Activated T-cell treated with anti-CD3 and anti-CD28 coated beads, Interleukin-2, amount 50 U/mL, for 48 hours (primary cell): ENCODE results near the gene ERBB4.

ENCODE experiments used
- DNase-seq, 2 experiments: peaks; one replicate each; pipeline ENCODE4 v3.0.0-alpha.2; 2020

Gene ERBB4

DNA sequence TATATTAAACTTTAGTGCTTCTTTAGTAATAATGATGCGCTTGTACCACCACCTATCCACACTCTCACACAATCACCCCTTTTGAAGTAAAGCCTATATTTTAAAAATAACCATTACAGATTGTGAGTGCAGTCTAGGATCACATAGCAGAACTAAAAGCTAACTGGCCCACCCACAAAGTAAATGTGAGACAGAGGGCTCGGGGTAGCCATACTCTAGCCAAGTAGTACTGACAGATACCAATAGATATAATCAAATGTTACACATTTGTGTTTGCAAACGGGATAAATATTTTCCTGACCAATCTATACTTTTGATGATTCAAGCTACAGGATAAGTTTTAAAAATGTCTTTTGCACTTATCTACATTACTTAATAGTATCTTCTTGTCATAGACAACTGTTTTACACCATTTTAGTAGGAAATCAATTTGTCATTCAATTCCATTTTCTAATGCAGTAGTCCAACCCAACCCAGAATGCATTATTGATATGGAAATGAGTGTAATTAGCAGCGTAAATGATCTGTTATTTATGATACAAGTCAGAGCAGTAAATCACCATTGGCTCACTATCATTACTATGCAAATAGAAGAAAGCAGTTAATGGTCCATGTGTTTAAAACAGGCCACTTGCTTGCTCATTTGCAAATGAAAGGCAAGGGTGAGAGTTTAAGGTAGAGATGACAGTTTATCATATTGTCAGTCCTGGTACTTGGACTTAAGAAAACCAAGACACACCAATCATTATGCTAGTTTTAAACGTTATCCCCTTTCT lies 111.8 kb downstream of the ERBB4 start:
- DNase-seq, result no peak

DNA sequence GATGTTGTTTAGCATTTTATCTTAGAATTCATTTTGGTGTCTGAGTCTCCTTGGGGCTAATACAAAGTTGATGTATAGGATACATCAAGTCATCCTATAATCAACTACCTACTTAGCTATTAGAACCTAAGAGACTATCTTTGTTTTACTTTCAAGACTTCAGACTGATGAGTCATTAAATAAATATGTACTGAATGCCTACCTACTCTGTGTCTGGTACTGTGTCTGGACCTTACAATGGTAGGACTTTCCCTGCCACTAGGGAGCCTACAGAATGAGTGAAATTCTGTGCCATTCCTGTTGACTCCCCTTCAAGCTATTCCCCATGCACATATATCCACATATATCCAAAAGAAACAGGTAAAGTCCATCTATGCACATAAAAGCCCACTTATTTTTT lies 114.5 kb downstream of the ERBB4 start:
- DNase-seq, result no peak

DNA sequence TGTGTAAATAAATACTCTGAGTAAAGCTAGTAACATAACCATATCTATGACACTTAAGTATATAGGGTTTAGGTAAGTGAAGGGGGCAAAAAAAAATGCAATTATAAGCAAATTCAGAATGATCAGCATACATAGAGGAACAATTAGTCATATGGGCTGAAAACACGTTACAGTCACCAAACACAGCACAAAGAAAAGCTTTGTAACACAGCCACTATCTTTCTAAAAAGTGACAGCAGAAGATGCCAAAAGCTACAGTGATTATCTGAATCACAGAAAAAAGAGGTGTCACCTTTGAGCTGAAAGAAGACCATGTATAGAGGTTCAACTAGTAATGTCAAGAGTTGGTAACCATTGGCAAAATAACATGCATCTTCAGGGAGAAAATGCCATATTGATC lies 115.5 kb downstream of the ERBB4 start:
- DNase-seq, result no peak

DNA sequence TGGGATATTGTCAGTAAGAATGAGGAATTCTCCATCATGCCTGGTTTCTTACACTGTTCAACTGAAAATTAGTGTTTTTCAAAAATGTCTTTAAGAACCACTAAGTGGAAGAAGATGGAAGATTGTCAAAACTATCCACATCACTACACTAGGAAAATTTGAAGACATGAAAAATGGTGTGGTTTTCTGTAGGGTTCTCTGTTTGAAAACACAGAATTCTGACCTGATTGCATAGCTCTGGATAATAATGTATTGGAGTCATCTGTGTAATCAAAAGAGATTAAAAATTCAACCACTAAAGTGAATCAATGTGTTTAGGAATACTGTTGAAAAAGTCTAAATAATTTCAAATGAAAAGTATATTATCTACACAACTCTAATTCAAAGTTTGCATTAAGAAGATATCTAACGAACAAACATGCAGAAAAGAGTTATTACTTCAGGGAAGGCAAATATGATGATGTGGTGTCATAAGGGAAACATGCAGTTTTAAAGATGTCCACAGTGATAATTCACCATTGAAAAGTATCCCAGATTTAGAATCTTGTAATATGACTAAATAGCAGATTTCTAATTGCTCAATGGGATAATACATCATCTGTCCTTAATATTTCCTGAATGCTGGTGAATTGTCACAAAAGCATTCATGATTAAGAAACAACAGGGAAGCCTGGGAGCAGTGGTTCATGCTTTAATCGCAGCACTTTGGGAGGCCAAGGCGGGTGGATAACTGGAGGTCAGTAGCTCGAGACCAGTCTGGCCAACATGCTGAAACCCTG lies 116.9 kb downstream of the ERBB4 start:
- no peak for DNase-seq

DNA sequence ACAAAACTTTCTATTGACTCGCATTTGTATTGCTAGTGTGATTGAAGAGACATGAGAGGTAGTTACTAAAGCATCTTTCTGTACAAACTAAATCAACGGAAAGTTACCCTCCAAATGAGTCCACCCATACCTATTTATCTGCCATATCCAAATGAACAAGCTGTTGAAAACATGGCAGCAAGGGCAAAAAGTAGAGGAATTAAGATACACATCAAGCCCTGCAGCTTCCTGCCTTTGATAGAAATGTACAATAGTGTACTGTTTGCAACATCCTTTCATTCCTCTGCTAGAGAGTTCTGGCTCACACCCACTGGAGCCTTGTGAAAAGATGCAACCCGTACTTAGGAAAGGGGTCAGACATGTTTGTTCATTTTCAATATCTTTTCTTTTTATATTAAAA lies 122.5 kb downstream of the ERBB4 start:
- no peak for DNase-seq

DNA sequence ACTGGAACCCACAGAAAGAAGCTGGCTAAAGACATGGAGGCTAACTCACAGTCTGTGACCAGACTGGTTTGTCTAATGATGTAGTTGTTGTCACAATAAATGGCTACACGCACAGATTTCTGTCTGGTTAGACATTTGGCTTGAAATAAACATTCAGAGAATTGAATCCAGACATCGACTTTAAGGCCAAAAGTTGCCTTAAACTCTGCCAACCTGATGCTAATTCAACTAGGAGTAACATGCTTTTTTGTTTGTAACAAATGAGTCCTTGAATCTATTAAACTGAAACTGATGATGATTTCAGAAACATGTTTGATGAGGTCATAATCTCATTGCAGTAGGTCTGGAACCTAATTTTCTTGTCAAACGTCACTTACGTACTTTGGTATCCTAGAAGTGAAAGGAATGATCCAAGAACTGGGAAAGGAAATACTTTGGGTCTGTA lies 123.8 kb downstream of the ERBB4 start:
- DNase-seq, result no peak

DNA sequence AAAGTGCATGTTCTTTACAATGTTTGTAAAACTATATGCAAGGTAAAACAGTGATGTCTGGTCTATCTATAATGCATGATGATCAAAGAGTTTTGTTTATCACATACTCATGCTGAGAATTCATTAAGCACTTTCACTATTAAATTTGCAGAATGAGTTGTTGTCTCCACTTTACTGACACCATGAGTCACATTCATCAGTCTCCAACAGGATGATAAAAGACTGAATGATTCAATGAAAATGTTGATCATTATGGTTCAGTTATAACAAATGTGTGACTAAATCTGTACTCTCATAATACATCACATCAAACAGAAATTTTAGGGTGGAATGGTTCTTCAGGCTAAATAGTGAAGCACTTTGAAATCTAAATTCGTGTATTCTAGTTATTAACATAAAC lies 129.0 kb downstream of the ERBB4 start:
- DNase-seq, result no peak

DNA sequence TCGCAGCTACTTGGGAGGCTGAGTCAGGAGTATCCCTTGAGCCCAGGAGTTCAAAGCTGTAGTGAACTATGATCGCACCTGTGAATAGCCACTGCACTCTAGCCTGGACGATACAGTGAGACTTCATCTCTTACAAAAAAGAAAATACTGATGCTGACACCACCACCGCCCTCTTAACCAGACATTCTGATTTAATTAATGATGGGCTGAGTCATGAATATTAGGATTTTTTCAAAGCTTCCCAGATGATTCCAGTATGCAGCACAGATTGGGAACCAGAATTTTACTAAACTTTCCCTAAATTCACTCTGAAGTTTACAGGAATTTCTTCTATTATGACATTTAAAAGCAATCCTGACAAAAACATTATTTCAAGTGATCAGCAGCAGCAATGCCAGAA lies 130.1 kb downstream of the ERBB4 start:
- no peak for DNase-seq

DNA sequence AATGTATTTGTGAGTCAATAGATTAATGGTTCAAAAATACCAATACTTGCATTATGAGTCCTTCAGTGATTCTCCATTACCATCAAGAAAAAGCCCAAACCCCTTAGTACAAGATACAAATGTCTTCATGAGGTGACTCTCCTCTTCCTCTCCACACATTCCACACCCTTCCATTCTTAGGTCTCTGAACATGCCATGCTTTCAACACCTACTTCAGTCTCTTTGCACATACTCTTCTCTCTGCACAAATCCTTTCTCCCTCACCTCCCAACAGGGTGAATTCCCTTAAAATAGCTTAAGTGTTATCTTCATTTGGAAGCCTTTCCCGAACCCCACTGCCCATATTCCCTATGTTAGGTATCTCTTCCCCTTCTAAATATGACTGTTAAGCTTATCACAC lies 131.9 kb downstream of the ERBB4 start:
- no peak for DNase-seq

DNA sequence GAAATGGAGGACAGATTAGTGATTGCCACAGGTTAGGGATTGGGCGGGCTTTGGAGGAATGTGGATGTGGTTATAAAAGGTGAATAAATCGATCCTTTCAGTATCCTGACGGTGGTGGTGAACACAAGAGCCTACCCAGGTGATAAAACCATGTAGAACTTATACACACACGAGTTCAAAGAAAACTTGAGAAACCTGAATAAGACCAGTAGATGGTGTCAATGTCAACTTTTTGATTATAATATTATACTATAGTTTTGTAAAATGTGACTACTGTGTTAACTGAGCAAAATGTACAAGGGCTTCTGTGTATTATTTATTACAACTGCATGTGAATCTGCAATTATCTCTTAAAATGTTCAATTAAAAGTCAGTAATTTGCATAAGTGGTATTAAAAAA lies 136.3 kb downstream of the ERBB4 start:
- DNase-seq, result no peak

DNA sequence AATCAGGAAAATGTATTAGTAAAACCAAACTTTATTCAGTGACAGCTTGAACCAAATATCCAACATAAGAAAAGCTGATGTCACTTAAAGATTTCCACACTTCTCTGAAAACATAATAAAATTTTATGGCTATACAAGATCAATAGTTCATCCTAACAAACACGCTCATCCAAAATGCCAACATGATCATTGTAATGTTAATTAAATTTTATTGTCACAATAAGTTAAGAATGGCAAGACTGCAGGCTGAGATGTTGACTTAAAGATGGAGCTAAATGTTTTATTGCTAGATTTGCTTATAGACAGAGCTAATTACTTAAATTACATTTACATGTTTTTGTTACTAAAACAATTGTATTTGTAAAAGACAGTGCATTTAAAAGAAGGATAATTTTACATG lies 140.3 kb downstream of the ERBB4 start:
- DNase-seq, result no peak

DNA sequence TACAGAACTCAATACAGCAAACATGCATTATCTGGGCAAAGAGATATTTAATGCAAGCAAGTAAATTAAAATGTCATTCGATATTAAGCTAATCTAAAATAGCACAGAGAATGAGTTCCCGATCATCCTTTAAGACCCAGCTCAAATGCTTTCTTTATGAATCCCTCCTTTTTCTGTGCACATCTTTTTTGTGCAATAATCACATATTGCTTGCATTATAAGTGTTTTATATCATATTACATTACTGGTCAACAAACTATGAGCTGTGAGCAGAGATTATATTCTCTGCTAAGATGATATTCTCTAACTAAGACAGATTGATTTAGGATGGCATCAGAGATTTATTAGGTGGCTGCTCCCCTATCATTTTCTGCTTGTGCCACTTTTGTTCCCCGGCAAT lies 146.1 kb downstream of the ERBB4 start:
- DNase-seq, result no peak

DNA sequence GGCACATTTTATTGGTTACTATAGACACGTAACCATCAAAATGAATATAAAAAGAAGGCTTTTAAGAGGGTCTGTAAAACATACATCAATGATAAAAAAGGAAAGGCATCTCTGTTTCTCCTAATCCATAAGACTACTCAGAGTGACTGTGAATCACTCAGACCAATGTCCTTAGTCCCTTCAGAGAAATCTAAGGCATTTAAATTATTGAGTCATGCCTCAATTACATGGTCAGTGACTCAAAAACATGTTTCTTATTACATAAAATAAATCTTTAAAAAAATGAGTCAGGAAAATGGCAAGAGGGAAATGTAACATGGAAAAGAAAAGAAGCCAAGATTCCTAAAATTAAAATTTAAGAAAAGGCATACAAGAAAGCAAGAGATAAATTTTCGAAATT lies 146.6 kb downstream of the ERBB4 start:
- no peak for DNase-seq

DNA sequence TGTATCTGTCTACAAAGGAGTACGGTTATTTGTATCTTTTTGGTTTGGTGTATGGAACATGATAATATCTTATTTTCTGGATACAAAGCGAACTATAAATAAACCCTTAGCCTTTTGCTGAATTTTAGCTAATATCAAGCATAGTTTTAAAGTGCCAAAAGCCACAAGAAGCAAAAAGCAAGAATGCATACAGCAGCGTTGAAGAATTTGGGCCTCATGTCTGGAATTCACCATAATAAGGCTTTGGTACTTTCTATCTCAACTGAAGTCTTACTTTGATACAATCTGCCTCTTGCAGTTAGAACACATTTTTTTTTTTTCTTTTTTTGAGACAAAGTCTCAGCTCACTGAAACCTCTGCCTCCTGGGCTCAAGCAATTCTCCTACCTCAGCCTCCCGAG lies 151.5 kb downstream of the ERBB4 start:
- DNase-seq, result no peak

DNA sequence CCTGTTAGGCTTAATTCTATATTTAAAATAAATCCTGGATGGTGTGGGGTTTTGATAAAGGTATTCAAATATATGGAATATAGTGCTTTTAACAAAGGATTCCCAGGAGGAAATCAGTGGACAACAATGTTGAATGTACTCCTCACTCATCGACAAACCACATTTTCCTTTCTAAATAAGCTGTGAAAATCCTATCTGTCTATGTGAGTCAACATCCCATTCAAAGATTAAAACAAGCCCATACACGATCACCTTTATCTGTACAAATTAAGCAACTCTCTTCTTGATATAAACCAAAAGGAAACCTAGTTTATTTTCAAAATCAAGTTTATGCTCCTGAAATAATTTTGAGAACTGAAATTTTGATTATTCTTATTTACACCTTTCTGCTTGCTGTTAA lies 153.4 kb downstream of the ERBB4 start:
- no peak for DNase-seq

DNA sequence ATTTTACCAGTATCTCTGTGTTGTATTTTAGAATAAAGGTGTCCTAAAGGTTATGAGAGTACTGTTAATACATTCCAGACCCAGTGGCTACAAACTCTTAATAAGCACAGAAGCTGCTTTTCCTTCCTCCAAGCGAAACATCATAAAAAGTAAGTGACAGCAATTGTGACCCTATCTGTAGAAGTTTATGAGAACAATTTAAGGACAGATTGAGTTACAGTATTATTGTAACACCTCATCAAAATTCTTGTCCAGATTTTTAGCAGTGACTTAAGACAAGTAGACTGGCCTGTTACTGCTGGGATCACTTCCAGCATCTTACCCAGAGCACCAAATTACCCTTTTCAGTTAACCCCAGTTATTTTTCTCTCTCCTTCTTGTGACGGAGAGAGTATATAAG lies 154.6 kb downstream of the ERBB4 start:
- DNase-seq, result no peak

DNA sequence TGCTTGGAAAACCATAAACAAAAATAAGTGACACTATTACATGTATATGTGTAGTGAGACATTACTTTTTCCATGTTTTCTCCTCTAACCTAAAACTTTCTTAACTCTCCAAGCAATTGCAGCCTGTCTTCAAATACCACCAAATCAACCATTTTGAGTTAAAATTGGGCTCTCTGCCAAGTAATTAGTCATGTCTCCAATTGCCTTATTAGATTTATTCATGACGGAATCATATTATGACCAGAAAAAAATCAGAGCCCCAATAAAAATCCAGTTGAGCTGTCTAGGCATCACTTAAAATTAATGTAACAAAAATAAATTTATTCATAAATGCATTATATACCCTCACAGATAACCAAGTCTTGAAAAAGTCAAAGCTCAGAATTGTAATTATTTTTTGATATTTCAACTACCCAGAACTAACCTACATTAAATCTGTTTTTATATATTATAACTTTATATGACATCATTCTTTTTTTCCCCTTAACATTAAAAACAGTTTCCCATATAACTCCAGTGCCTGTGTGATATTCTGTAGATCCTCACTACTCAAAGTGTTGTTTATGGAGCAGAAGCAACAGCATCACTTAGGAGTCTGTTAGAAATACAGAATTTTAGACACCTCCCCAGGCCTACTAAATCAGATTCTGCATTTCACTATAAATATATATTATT lies 157.0 kb downstream of the ERBB4 start:
- DNase-seq, result no peak

DNA sequence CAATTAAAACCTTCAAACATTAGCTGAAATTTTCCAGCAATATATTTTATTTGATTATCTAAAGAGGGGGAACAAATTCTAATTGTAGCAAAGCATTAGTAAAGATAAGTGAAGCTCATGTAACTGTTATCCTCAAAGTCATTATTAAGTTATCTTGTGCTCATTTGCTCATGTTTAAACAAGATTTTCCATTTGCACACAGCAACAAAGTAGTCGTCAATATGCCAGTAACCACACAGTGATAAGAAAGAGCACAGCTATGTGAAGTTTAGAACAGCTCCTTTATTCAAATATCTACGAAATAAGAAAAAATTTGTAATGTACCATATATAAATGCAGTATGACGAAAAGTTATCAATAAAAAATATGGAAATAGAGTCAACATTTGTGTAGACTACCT lies 159.5 kb downstream of the ERBB4 start:
- no peak for DNase-seq

DNA sequence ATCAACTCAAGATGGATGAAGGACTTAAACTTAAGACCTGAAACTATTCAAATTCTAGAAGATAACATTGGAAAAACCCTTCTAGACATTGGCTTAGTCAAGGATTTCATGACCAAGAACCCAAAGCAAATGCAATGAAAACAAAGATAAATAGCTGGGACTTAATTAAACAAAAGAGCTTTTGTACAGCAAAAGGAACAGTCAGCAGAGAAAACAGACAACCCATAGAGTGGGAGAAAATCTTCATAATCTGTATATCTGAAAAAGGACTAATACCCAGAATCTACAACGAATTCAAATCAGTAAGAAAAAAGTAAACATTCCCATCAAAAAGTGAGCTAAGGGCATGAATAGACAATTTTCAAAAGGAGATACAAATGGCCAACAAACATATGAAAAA lies 171.2 kb downstream of the ERBB4 start:
- no peak for DNase-seq

DNA sequence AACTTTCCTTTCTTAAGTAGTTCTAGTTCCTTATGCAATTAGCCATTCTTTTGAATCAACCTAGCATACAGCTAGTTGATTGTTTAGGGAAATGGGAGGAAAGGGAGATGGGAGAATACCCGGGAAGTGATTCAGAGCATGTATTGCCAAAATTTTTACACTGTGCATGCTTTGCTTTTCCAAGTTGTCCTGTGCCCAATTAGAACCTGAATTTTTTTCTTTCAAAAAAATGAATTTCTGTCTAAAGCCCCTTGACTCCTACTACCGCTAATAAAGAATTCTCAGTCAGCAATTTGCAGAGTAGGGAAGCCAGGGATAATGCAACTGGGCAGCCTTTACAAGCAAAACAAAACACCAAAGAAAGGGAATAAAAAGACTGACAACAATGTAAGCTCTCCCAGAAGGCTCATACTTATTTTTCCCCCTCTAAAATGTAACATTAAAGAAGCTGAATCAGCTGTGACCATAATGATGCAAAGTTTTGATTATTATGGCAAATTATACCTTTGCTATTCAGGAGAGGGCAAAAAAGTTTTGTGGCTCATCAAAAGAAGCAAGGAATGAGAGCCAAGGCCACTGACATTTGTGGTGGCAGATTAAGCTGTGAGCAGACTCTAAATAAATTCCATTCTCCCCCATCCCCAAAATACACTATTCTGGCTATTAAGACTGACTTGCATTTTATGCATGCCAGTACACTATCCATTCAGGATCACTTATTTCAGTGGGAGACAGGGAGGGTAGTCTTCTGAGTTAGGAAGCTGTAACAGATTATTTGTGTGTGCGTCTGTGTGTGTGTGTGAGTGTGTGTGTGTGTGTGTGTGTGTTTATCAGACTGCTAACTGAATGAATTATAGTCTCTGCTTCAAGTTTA lies 174.3 kb downstream of the ERBB4 start:
- no peak for DNase-seq

DNA sequence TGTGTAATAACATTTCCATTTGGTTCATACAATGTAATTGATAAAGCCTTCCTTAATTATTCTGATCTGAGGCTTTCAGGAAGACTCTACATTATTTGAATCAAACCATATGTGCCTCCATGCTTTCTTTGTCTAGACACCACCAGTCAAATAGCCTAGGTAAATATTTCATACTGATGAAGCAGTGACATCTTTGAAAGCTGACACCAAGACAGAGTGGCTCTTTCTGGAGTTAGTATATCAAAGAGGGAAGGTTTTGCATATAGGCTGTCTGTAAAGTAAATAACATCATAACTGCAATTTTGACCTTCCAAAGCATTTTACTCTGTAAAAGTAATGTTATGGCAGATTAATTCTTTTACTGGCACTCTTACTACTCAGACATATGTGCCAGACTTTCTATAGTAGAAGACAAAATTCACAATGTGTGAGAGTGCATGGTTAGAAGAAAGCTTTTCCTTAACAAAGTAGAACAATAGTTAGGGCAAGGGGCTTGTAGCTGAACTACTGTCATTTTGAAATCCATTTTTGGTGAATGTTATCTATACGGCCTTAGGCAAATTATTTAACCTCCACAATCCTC lies 177.3 kb downstream of the ERBB4 start:
- no peak for DNase-seq

DNA sequence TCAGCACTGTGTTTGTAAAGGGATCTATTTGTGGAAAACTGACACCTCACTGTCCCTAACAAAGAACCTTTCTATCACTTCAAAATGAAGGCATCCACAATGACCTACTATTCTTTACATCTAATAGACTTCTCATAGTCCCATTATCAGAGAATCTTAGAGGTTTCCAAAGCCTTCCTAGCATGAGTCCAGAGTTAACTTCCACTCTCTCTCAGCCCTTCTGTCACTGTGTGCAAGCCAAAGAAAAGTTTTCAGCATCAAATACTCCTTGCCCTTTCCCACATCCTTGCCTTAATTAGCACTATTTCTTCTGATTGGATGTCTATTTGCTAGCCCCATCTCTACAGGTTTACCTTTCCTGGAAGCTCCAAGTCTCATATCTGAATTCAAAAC lies 178.5 kb downstream of the ERBB4 start:
- DNase-seq, result no peak
